Fibroblast of pulmonary artery (primary cell): ENCODE measurements around the gene CLTC.

Experiments used
- DNase-seq: peaks from one replicate; pipeline ENCODE4 v3.0.0-alpha.2; 2010; ENCODE audit warnings: low read depth
- H3K4me3 ChIP-seq: replicated peaks from 2 replicates; pipeline ENCODE4 v1.5.1; 2011; ENCODE audit warnings: low read depth, mild to moderate bottlenecking, control low read depth, low read length, moderate library complexity
- TF ChIP-seq, protein P1 (sequence below): IDR thresholded peaks from 2 replicates; pipeline ENCODE4 v1.5.1; 2011; ENCODE audit warnings: mild to moderate bottlenecking, control low read depth, low read length, inconsistent platforms; ENCODE audit errors: missing control alignments

Gene CLTC

GRCh38 chr17:59734226-59734625 is 114.5 kb downstream of the CLTC start:
- no peak for DNase-seq
- TF ChIP-seq, protein P1, sequence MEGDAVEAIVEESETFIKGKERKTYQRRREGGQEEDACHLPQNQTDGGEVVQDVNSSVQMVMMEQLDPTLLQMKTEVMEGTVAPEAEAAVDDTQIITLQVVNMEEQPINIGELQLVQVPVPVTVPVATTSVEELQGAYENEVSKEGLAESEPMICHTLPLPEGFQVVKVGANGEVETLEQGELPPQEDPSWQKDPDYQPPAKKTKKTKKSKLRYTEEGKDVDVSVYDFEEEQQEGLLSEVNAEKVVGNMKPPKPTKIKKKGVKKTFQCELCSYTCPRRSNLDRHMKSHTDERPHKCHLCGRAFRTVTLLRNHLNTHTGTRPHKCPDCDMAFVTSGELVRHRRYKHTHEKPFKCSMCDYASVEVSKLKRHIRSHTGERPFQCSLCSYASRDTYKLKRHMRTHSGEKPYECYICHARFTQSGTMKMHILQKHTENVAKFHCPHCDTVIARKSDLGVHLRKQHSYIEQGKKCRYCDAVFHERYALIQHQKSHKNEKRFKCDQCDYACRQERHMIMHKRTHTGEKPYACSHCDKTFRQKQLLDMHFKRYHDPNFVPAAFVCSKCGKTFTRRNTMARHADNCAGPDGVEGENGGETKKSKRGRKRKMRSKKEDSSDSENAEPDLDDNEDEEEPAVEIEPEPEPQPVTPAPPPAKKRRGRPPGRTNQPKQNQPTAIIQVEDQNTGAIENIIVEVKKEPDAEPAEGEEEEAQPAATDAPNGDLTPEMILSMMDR = no peak
- H3K4me3 ChIP-seq = no peak overlapping the region

- no peak for DNase-seq
- TF ChIP-seq, protein P1 = no peak
- H3K4me3 ChIP-seq = no peak overlapping the region
Measured at GRCh38 chr17:59737324-59737723, 117.6 kb downstream of the CLTC start.

GRCh38 chr17:59743842-59744241 is 124.1 kb downstream of the CLTC start:
- TF ChIP-seq, protein P1 = no peak
- H3K4me3 ChIP-seq = no peak overlapping the region
- no peak for DNase-seq

DNA sequence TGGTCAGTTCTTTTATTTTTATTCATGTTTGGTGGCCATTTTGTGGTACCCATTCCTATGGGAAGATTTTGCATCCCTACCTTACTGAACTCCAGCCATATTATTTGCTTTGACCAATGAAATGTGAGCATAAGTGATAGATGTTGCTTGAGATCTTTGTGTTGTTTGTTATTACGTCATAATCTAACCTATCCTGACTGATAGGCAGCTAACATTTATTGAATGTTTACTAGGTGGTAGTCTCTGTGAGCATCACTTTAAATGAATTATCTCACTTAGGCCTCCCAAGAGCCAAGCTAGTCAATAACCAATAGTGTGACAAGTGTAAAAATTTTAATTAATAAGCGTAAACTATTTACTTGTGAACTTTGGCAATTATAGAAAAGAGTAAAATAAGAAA is 125.3 kb downstream of the CLTC start:
- H3K4me3 ChIP-seq = no peak overlapping the region
- no peak for DNase-seq
- TF ChIP-seq, protein P1 = no peak
